Measurements from ENCODE around the gene ABCF2.

Gene ABCF2

DNA sequence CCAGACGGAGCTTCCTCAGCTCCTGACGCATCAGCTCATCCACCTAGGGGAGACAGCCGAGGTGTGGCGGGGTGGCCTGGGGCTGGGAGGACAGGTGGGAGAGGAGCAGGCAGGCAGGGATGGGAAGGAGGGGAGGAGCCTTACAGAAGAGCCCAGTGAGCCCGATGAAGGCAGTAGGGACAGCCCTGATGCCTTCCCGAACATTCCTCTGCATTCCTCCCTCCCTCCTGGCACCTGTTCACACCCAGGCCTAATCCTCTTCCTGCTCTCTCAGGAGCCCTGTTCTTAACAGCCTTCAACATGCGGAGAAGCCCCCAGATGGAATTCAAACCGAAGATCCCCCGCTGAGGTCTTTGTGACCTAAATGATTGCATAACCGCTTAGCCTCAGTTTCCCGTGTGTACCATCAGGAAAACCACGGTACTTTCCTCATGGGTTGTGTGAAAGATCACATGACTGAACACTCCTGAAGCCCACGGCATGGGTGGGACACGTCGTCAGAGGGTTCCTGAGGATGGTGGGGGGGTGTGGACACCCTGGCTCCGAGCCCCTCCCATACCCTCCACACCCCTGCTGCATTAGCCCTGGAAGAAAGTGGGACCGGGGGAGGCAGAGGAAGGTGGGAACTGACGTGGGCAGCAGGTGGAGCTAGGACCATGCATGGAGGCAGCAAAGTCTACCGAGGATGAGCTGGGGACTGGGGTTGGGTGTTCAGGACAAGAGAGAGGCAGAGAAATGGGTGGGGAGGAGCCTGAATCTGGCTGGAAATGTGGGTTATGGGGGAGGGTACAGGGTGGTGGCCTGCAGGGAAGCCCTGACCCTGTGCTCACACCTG lies 31.2 kb downstream of the ABCF2 start:
- DNase-seq (ENCODE audit: low read depth in 3 of 3) = no peak

DNA sequence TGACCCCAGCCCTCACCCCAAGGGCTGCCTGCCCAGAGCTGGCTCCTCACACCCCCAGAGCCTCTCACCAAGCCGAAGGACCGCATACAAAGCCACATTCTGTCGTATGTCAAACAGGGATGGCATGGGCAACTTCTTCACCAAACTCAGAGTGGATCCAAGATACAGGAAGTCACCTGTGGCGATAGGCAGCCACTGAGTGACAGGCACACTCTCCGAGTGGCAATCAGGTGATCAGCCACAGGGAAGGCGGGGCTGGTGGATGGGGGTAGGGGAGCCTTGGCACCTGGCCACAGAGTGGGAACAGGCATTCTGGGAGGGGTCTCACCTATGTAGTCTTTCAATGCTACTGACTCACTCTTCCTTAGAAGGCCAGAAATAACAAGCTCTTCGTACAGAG lies 32.8 kb downstream of the ABCF2 start:
- DNase-seq (ENCODE audit: low read depth in 3 of 3) = no peak

DNA sequence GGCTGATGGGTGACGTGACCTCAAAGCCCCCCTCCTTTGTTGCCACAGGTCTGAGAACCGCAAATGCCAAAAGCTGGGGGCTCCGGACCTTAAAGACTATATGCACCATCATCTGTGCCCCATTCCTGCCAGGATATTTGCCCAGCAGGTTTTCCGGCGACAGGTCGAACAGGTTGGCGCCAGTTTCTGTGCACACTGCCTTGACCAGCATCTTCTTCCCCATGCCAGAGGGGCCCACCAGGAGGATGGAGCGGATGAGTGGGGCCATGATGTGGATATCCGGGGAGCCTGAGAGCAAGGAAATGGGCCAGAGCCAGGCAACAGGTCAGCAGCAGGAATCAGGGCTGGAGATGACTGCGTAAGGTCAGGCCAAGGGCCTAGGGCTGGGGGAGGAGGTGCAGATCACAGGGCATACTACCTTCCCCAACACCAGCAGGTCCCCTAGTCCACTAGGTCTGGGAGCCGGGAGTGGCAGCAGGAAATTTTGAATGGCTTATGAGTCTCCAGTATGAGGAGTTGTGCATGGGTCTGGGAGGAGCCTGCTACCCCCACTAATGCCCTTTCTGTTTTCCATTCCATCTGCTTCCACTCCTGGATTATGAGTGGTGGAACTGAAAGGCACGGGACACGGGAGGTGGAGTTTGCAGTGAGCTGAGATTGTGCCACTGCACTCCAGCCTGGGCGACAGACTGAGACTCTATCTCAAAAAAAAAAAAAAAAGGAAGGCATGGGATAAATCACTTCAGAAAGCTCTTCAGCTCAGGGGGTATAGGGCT lies 33.6 kb downstream of the ABCF2 start:
- DNase-seq (ENCODE audit: low read depth in 3 of 3) = no peak

DNA sequence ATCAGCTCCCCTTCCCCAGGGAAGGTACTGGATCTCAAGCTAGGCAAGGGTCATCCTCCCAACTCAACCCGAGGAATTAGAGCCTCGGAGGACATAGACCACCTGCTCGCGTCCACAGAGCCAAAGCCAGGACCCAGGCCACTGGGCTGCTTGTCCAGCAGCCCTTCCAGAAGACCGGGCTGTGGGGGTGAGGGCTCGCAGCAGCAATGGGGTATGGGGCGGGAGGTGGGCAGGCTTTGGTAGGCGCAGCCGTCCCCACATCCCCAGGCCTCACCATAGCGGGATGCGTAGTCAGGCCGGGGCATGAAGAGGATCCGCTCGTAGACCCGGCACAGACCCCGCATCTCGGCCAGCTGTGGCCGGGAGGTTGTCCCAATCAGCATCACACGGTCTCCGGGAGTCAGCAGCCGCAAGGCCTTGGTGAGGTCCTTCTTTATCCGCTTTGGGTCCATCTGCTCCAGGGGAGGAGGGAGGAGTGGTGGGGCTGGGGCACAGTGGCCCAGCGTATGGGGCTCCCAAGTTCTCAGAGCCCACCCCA lies 34.9 kb downstream of the ABCF2 start:
- no peak for DNase-seq (ENCODE audit: low read depth in 3 of 3)

- no peak for DNase-seq (ENCODE audit: low read depth in 3 of 3)
These were observed 35.5 kb downstream of the ABCF2 start for GRCh38 chr7:151191544-151191943.

GRCh38 chr7:151189038-151189437 lies 38.0 kb downstream of the ABCF2 start:
- DNase-seq (ENCODE audit: low read depth in 3 of 3) = no peak

DNA sequence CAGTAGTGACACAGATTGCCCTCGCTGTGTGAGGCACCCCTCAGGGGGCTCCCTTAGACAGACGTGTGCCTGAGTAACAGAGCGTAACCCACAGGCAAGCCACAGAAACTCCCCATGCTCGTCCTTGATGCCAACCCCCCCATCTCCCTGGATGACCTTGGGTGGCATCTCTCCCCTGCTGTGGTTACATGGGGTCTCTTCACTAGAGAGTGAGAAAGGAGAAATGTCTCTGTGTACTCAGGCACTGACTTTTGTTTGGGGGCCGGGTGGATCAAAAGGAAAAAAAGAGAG lies 38.8 kb downstream of the ABCF2 start:
- DNase-seq (ENCODE audit: low read depth in 3 of 3) = no peak

DNA sequence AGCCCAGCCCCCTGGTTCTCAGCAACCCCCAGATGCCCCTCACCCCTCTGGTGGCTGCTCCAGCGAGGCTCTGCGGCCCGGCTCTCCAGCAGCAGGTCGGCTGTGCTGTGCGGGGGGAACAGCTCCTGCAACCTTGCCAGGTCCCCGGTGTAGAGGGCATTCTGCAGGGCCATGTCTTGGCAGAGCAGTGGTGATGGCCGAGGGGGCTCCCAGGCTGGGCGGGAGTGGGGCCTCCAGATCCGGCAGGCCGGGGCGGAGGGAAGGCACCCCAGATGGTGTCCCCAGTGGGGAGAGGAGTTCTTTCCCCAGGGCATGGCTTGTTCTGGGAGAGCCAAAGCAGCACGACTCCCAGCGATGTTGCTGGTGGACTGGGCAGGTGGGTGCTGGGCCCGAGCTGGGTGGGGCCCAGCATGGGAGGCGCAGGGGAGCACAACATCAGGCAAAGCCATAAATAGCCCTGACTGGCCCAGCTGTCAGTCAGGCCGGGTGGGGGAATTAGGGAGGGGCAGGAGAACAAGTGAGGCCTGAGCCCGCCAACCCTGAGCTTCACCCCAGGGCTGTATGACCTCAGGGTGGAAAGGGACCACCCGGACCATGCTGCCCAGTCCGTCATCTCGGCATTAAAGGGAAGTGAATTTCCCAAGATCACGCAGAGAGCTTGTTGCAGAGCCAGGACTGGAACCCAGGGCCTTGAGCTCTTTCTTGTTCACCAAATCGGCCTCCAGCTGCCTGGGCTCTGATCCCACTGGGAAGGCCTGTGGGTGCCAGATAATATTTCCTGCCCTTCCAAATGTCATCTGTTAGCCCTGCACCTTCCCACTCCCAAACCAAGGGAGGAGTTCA lies 39.4 kb downstream of the ABCF2 start:
- DNase-seq (ENCODE audit: low read depth in 3 of 3) = no peak

GRCh38 chr7:151186640-151187408 lies 40.2 kb downstream of the ABCF2 start, which contains the start of gene ASB10:
Gene ASB10 (minus strand): TSS chr7:151187250. CDS start chr7:151187130, 120 bp downstream.
- DNase-seq (ENCODE audit: low read depth in 3 of 3) = no peak

- DNase-seq (ENCODE audit: low read depth in 3 of 3) = no peak
These were observed 41.0 kb downstream of the ABCF2 start for GRCh38 chr7:151185762-151186639.

- no peak for DNase-seq (ENCODE audit: low read depth in 3 of 3)
These were observed 46.0 kb downstream of the ABCF2 start for GRCh38 chr7:151181011-151181431.

DNA sequence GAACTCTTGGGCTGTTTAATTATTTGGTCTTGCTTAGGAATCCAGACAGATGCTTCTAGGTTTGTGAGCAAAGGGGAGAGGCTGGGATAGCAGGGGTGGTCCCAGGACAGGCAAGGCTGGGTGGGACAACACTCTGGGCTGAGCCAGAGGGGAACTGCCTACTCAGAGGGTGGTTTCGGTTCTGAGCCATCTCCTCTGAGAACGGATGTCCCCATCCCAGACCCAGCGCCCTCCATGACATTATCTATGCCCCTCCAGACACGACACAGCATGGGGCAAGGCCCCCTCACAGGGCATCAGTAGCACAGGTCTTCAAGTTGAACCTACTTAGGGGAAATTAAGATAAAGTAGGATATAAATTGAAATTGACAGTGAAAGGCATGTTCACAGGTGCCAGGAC lies 47.1 kb downstream of the ABCF2 start:
- DNase-seq (ENCODE audit: low read depth in 3 of 3) = no peak

DNA sequence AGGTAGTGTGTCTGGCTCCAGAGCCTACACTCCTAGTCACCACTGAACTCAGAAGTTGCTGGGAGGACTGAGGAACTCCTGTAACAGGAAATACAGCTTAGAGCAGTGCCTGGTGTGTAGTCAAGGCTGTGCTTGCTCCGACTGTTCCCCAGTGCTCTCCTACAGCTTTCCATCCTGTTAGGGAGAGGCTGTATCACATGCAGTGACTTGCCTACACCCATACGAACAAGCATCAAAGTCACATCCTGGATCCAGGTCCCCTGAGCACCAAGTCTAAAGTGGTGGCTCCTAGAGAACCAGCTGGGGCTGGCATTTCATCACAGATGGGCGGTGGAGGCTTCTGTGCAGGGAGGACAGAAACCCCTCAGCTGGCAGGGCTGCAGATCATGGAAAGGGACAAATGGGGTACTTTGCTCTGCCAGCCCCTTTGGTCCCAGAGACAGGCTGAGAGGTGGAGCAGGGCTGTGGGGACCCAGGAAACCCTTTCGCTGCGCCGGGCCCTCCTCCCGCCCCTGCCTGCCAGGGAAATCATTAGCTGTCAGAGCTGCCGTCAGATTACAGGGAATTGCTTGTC lies 47.6 kb downstream of the ABCF2 start:
- DNase-seq (ENCODE audit: low read depth in 3 of 3) = no peak

GRCh38 chr7:151178831-151179230 lies 48.2 kb downstream of the ABCF2 start:
- no peak for DNase-seq (ENCODE audit: low read depth in 3 of 3)

- DNase-seq (ENCODE audit: low read depth in 3 of 3) = no peak
These were observed 48.8 kb downstream of the ABCF2 start for GRCh38 chr7:151178236-151178635.

- DNase-seq (ENCODE audit: low read depth in 3 of 3) = no peak
These were observed 49.7 kb downstream of the ABCF2 start for GRCh38 chr7:151177310-151177709.

- DNase-seq (ENCODE audit: low read depth in 3 of 3) = no peak
These were observed 50.6 kb downstream of the ABCF2 start for GRCh38 chr7:151176401-151176800.

DNA sequence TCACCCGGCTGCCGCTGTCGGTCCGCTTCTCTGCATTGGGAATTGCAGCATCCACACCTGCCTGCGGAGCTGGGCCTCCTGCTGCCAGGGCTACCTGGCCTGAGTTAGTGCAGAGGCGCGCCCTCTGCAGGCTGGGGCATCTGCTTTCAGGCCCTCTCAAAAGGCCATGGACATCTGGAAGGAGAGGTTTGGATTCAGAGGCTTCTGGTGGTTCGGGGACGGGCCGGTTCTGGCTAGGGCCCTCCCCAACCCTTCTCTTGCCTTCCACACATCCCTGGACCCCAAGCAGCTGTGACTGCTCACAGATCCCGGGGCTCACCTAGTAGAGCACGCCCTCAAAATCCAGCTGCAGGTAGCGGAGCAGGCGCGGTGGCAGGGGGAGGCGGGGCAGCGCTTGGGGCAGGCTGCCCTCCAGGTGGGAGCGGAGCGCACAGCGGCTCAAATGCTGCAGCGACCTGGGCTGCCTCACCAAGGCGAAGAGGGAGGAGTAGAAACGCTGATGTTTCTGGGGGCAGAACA lies 51.2 kb downstream of the ABCF2 start:
- DNase-seq (ENCODE audit: low read depth in 3 of 3) = no peak

DNA sequence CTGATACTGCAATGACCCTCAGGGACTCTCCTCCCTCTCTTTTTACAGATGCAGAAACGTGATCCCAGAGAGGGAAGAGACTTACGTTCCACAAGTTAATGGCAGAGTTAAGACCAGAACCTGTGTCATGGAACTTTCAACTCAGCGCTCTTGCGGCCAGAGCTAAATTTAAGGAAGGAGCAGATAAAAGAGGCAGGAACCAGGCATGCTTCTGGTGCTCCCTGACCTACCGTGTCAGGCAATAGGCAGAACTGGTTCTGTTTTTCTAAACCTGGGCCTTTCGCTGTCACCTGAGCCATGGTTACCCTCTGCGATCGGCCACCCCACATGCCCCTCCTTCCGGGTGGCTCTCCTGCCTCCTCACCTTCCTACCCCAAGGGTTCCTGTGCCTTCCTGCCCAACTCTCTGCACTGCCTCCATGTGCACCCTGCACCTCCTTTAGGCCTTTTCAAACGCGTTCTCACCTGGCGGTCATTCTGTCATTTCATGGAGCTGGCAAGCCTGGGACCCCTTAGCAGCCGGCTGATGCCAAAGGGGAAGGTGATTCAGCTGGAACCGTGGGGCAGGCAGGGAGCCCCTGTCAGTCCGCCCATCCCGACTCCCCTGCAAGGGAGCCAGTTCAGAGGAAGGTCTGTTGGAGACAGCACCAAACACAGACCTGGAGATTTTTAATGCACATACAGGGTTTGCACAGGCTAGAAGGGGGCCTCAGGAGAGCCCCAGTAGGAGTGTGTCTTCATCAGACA lies 51.8 kb downstream of the ABCF2 start:
- DNase-seq (ENCODE audit: low read depth in 3 of 3) = no peak
